SK-N-SH treated with all-trans-retinoic acid at 6 μM for 48 hours (cell line): ENCODE measurements around the gene MACROD1.

Experiments
- ARNTL ChIP-seq: fragments of 450-650 bp; formaldehyde crosslinking; IDR thresholded peaks from 2 replicates; pipeline ENCODE4 v1.5.0; 2020; ENCODE audit warnings: low read depth, mild to moderate bottlenecking, moderate library complexity, borderline replicate concordance
- CSDC2 ChIP-seq: fragments of 250-450 bp; sonication (Bioruptor Pico); IDR thresholded peaks from 2 replicates; pipeline ENCODE4 v1.5.0; 2020; ENCODE audit warnings: mild to moderate bottlenecking, moderate library complexity
- OSR1 ChIP-seq: fragments of 250-450 bp; sonication (Bioruptor Pico); IDR thresholded peaks from 2 replicates; pipeline ENCODE4 v1.8.0; 2022; ENCODE audit warnings: moderate library complexity, mild to moderate bottlenecking, inconsistent platforms
- PPARA ChIP-seq: fragments of 250-450 bp; sonication (Bioruptor Pico); IDR thresholded peaks from 2 replicates; pipeline ENCODE4 v1.5.0; 2020; ENCODE audit warnings: mild to moderate bottlenecking, borderline replicate concordance
- RARB ChIP-seq: fragments of 250-450 bp; sonication (Bioruptor Pico); IDR thresholded peaks from 2 replicates; pipeline ENCODE4 v1.8.0; 2021; ENCODE audit warnings: mild to moderate bottlenecking, moderate library complexity
- ZC3H10 ChIP-seq: fragments of 250-450 bp; sonication (Bioruptor Pico); IDR thresholded peaks from 2 replicates; pipeline ENCODE4 v1.5.1; 2021; ENCODE audit warnings: mild to moderate bottlenecking, moderate library complexity
- ZFP3 ChIP-seq: fragments of 250-450 bp; sonication (Bioruptor Pico); IDR thresholded peaks from 2 replicates; pipeline ENCODE4 v1.5.0; 2020; ENCODE audit warnings: mild to moderate bottlenecking, moderate library complexity
- TF ChIP-seq, protein P1 (sequence below): fragments of 250-450 bp; sonication (Bioruptor Pico); IDR thresholded peaks from 2 replicates; pipeline ENCODE4 v1.8.0; 2020; ENCODE audit warnings: mild to moderate bottlenecking, moderate library complexity, borderline replicate concordance
- TF ChIP-seq, protein P2 (sequence below): fragments of 250-450 bp; sonication (Bioruptor Pico); IDR thresholded peaks from 2 replicates; pipeline ENCODE4 v1.5.1; 2021; ENCODE audit warnings: mild to moderate bottlenecking, moderate library complexity
- TF ChIP-seq, protein P3 (sequence below): fragments of 250-450 bp; sonication (Bioruptor Pico); IDR thresholded peaks from 2 replicates; pipeline ENCODE4 v1.5.1; 2020; ENCODE audit warnings: low read depth, mild to moderate bottlenecking, moderate library complexity

DNA sequence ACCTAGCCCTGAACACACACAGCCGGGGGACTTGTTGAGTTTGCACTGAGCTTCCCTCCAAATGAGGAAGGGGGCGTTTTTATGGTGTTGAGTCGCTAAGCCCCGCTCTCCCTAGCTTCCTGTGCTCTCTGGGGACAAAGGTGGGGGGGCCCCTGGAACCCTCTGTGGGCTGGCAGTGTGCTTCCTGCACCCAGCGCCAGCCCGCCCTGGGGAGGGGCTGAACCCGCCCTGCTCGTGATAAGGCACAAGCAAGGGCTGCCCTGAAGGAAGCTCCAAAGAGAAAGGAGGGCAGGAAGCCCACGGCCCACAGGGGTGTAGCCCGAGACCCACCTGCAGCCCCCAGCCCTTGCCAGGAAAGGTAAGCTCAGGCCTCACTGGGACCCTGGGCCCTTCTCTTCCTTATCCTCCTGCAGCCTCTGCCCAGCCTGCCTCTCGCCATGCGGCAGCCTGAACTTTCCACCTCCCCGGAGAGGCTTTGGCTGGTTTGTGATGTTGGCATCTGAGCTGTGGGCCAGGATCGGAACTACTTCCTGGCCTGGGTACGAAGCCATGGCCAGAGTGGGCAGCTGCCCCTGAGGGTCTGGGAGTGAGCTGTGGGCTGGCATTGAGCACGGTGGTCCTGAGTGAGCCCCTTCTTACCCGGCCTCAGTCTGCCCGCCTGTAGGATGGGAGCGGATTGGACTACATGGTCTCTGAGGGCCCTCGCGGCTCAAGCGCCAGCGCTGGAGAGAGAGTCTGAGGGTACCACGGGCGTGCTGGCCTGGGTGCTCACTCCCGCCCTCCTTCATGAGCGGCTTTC, 40.7 kb upstream of the MACROD1 start, which contains the start of gene FERMT3:
- TF ChIP-seq CSDC2 (CRISPR knock-in tag) (no peak), ARNTL (CRISPR knock-in tag) (no peak), ZC3H10 (no peak), PPARA (no peak), OSR1 (CRISPR knock-in tag) (no peak), RARB (CRISPR knock-in tag) (no peak), ZFP3 (CRISPR knock-in tag) (no peak)
- TF ChIP-seq, protein P1, sequence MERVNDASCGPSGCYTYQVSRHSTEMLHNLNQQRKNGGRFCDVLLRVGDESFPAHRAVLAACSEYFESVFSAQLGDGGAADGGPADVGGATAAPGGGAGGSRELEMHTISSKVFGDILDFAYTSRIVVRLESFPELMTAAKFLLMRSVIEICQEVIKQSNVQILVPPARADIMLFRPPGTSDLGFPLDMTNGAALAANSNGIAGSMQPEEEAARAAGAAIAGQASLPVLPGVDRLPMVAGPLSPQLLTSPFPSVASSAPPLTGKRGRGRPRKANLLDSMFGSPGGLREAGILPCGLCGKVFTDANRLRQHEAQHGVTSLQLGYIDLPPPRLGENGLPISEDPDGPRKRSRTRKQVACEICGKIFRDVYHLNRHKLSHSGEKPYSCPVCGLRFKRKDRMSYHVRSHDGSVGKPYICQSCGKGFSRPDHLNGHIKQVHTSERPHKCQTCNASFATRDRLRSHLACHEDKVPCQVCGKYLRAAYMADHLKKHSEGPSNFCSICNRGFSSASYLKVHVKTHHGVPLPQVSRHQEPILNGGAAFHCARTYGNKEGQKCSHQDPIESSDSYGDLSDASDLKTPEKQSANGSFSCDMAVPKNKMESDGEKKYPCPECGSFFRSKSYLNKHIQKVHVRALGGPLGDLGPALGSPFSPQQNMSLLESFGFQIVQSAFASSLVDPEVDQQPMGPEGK: no peak
- TF ChIP-seq, protein P2, sequence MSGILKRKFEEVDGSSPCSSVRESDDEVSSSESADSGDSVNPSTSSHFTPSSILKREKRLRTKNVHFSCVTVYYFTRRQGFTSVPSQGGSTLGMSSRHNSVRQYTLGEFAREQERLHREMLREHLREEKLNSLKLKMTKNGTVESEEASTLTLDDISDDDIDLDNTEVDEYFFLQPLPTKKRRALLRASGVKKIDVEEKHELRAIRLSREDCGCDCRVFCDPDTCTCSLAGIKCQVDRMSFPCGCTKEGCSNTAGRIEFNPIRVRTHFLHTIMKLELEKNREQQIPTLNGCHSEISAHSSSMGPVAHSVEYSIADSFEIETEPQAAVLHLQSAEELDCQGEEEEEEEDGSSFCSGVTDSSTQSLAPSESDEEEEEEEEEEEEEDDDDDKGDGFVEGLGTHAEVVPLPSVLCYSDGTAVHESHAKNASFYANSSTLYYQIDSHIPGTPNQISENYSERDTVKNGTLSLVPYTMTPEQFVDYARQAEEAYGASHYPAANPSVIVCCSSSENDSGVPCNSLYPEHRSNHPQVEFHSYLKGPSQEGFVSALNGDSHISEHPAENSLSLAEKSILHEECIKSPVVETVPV (CRISPR knock-in tag): no peak
- TF ChIP-seq, protein P3, sequence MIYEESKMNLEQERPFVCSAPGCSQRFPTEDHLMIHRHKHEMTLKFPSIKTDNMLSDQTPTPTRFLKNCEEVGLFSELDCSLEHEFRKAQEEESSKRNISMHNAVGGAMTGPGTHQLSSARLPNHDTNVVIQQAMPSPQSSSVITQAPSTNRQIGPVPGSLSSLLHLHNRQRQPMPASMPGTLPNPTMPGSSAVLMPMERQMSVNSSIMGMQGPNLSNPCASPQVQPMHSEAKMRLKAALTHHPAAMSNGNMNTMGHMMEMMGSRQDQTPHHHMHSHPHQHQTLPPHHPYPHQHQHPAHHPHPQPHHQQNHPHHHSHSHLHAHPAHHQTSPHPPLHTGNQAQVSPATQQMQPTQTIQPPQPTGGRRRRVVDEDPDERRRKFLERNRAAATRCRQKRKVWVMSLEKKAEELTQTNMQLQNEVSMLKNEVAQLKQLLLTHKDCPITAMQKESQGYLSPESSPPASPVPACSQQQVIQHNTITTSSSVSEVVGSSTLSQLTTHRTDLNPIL: no peak
